Mesenchymal stem cell (in vitro differentiated cells and primary cell): ENCODE measurements around the gene ATP6V0D1.
A peak's percentile ranks its signal among the peaks of the same experiment; 100 is the strongest.

Experiments
- DNase-seq: peaks from one replicate; pipeline ENCODE4 v3.0.0-alpha.2; 2013
- H2AFZ ChIP-seq: one replicate; pipeline ENCODE4 v1.6.1; 2013; ENCODE audit warnings: low read depth, mild to moderate bottlenecking, control low read depth, inconsistent platforms, low read length, moderate library complexity
- H2AK5ac ChIP-seq: 2 replicates; pipeline ENCODE4 v1.6.1; 2013; ENCODE audit warnings: low read length, moderate library complexity, mild to moderate bottlenecking, inconsistent platforms; ENCODE audit not compliant: severe bottlenecking
- H2BK120ac ChIP-seq: one replicate; pipeline ENCODE4 v1.6.1; 2013; ENCODE audit warnings: low read depth, mild to moderate bottlenecking, inconsistent platforms, low read length, moderate library complexity
- H2BK12ac ChIP-seq, 2 experiments: one replicate each; pipeline ENCODE4 v1.6.1; 2013; ENCODE audit warnings: inconsistent platforms in 2 of 2, low read length in 2 of 2, mild to moderate bottlenecking in 2 of 2, moderate library complexity in 2 of 2, control low read depth in 1 of 2
- H2BK15ac ChIP-seq: one replicate; pipeline ENCODE4 v1.6.1; 2013; ENCODE audit warnings: mild to moderate bottlenecking, low read depth, inconsistent platforms; ENCODE audit not compliant: poor library complexity, severe bottlenecking
- H2BK5ac ChIP-seq: 2 replicates; pipeline ENCODE4 v1.6.1; 2013; ENCODE audit warnings: low read depth, mild to moderate bottlenecking, low read length, control low read depth, inconsistent platforms; ENCODE audit not compliant: poor library complexity, severe bottlenecking
- H3K14ac ChIP-seq, 2 experiments: one replicate each; pipeline ENCODE4 v1.6.1; 2013; ENCODE audit warnings: inconsistent platforms in 2 of 2, low read length in 2 of 2, control low read depth in 1 of 2, mild to moderate bottlenecking in 1 of 2, moderate library complexity in 1 of 2
- H3K18ac ChIP-seq, 2 experiments: one replicate each; pipeline ENCODE4 v1.6.1; 2013; ENCODE audit warnings: inconsistent platforms in 2 of 2, low read length in 2 of 2, control low read depth in 1 of 2, low read depth in 1 of 2, mild to moderate bottlenecking in 1 of 2
- H3K23ac ChIP-seq, 2 experiments: one replicate each; pipeline ENCODE4 v1.6.1; 2013; ENCODE audit warnings: inconsistent platforms in 2 of 2, low read length in 2 of 2, mild to moderate bottlenecking in 2 of 2, moderate library complexity in 2 of 2, control low read depth in 1 of 2
- H3K27ac ChIP-seq: 2 replicates; pipeline ENCODE4 v1.5.1; 2013; ENCODE audit warnings: mild to moderate bottlenecking, moderate library complexity, low read length, control low read depth, inconsistent platforms; ENCODE audit not compliant: poor library complexity, severe bottlenecking
- H3K27me3 ChIP-seq, 2 experiments: 2 replicates each; pipeline versions ENCODE4 v1.6.1 to v1.7.0; 2013; ENCODE audit warnings: low read length in 2 of 2, mild to moderate bottlenecking in 2 of 2, moderate library complexity in 2 of 2, control low read depth in 1 of 2, inconsistent platforms in 1 of 2; ENCODE audit not compliant: control insufficient read depth in 1 of 2, insufficient read depth in 1 of 2
- H3K36me3 ChIP-seq, 2 experiments: 2 replicates each; pipeline versions ENCODE4 v1.6.1 to v1.7.0; 2013; ENCODE audit warnings: low read length in 2 of 2, control low read depth in 1 of 2, inconsistent platforms in 1 of 2, low read depth in 1 of 2, mild to moderate bottlenecking in 1 of 2; ENCODE audit not compliant: insufficient read depth in 2 of 2, control insufficient read depth in 1 of 2
- H3K4ac ChIP-seq, 2 experiments: one replicate each; pipeline ENCODE4 v1.6.1; 2013; ENCODE audit warnings: inconsistent platforms in 2 of 2, low read length in 2 of 2, mild to moderate bottlenecking in 2 of 2, moderate library complexity in 2 of 2, control low read depth in 1 of 2, low read depth in 1 of 2
- H3K4me1 ChIP-seq: 2 replicates; pipeline ENCODE4 v1.6.1; 2013; ENCODE audit warnings: low read depth, low read length, control low read depth; ENCODE audit not compliant: control insufficient read depth, insufficient read depth
- H3K4me2 ChIP-seq: 2 replicates; pipeline ENCODE4 v1.6.1; 2013; ENCODE audit warnings: low read length, mild to moderate bottlenecking, inconsistent platforms; ENCODE audit not compliant: poor library complexity, severe bottlenecking
- H3K4me3 ChIP-seq, 2 experiments: 2 replicates each; pipeline versions ENCODE4 v1.5.1 to v1.7.0; 2013; ENCODE audit warnings: low read length in 2 of 2, mild to moderate bottlenecking in 2 of 2, control low read depth in 1 of 2, low read depth in 1 of 2; ENCODE audit not compliant: insufficient read depth in 1 of 2
- H3K79me1 ChIP-seq: replicated peaks from 2 replicates; pipeline ENCODE4 v1.6.1; 2013; ENCODE audit warnings: mild to moderate bottlenecking, control low read depth, low read length, inconsistent platforms; ENCODE audit not compliant: poor library complexity, severe bottlenecking
- H3K9ac ChIP-seq: 2 replicates; pipeline ENCODE4 v1.7.0; 2013; ENCODE audit warnings: mild to moderate bottlenecking, low read length, moderate library complexity
- H3K9me3 ChIP-seq: 2 replicates; pipeline ENCODE4 v1.7.0; 2013; ENCODE audit warnings: mild to moderate bottlenecking, low read length; ENCODE audit not compliant: control insufficient read depth
- H4K8ac ChIP-seq: one replicate; pipeline ENCODE4 v1.6.1; 2013; ENCODE audit warnings: inconsistent platforms, mild to moderate bottlenecking, low read length, moderate library complexity
- H4K91ac ChIP-seq: one replicate; pipeline ENCODE4 v1.6.1; 2013; ENCODE audit warnings: mild to moderate bottlenecking, low read length, inconsistent platforms
- WGBS: methylation state at CpG from one replicate; pipeline ENCODE4 v1.1.7; 2013; ENCODE audit warnings: mixed read lengths; 5-methylcytosine and 5-hydroxymethylcytosine counted together

Gene ATP6V0D1

GRCh38 chr16:67431775-67432505 is 49.0 kb downstream of the ATP6V0D1 start:
- WGBS, result 28% methylated on average over 12 of the region's 13 CpGs
- H3K18ac ChIP-seq, result no peak overlapping the region
- no peak overlapping the region for H3K23ac ChIP-seq
- H2BK12ac ChIP-seq, result no peak overlapping the region
- peak overlapping the region; percentile 48 for H3K9ac ChIP-seq
- DNase-seq, result peak; percentile 21
- no peak overlapping the region for H2BK120ac ChIP-seq
- H3K27me3 ChIP-seq, result peaks cover 20 to 43% of the 10 kb centered on the region in 2 experiments
- H3K4me1 ChIP-seq, result peaks cover 26% of the 10 kb centered on the region
- H3K4me2 ChIP-seq, result peak overlapping the region; percentile 84
- H4K8ac ChIP-seq, result no peak overlapping the region
- H3K4ac ChIP-seq, result no peak overlapping the region
- no peak overlapping the region for H2BK5ac ChIP-seq
- H2BK15ac ChIP-seq, result peak overlapping the region; percentile 26
- no peak overlapping the region for H2AK5ac ChIP-seq
- no peak overlapping the region for H2AFZ ChIP-seq
- no peak overlapping the region for H4K91ac ChIP-seq
- no peak overlapping the region for H3K14ac ChIP-seq
- no peaks in the 10 kb centered on the region for H3K79me1 ChIP-seq
- no peak overlapping the region for H3K27ac ChIP-seq
- H3K4me3 ChIP-seq, result peak overlapping the region in 1 of 2 experiments; percentile 70
- H3K36me3 ChIP-seq, result peaks cover 24 to 29% of the 10 kb centered on the region in 2 experiments
- H3K9me3 ChIP-seq, result no peaks in the 10 kb centered on the region

- H2BK12ac ChIP-seq, result peak within 1 kb of the TSS in 1 of 2 experiments; percentile 15
- H3K4me3 ChIP-seq, result peak within 1 kb of the TSS; percentile 43 to 70
- H3K18ac ChIP-seq, result peak within 1 kb of the TSS in 1 of 2 experiments; percentile 64
- H4K8ac ChIP-seq, result no peak within 1 kb of the TSS
- no peaks in the 10 kb centered on the region for H3K9me3 ChIP-seq
- H4K91ac ChIP-seq, result peak within 1 kb of the TSS; percentile 22
- peak within 1 kb of the TSS; percentile 48 for H3K9ac ChIP-seq
- DNase-seq, result peak; percentile 54
- H2AFZ ChIP-seq, result peak within 1 kb of the TSS; percentile 33
- no peak within 1 kb of the TSS for H3K14ac ChIP-seq
- no peak within 1 kb of the TSS for H3K4ac ChIP-seq
- peak within 1 kb of the TSS; percentile 26 for H2BK15ac ChIP-seq
- H3K4me1 ChIP-seq, result peaks cover 26% of the 10 kb centered on the region
- peaks cover 17 to 21% of the 10 kb centered on the region in 2 experiments for H3K36me3 ChIP-seq
- H3K27me3 ChIP-seq, result peaks cover 20 to 50% of the 10 kb centered on the region in 2 experiments
- H3K79me1 ChIP-seq, result no peaks in the 10 kb centered on the region
- H3K27ac ChIP-seq, result no peak within 1 kb of the TSS
- WGBS, result 4% methylated on average over 49 of the region's 87 CpGs
- H2BK5ac ChIP-seq, result no peak within 1 kb of the TSS
- H2AK5ac ChIP-seq, result no peak within 1 kb of the TSS
- H2BK120ac ChIP-seq, result no peak within 1 kb of the TSS
- H3K4me2 ChIP-seq, result peak within 1 kb of the TSS; percentile 84
- peak within 1 kb of the TSS in 1 of 2 experiments; percentile 74 for H3K23ac ChIP-seq
Observed at GRCh38 chr16:67430977-67431774, 49.8 kb downstream of the ATP6V0D1 start, which contains the start of gene HSD11B2. TSS of gene HSD11B2 (plus strand) at chr16:67431121. CDS start at chr16:67431249, 128 bp downstream.

- Histone ChIP-seq H3K4me2 (peak overlapping the region; percentile 67), H3K4me3 (peak overlapping the region; percentile 43 to 67), H4K8ac (no peak overlapping the region), H4K91ac (peak overlapping the region; percentile 22), H2BK5ac (no peak overlapping the region), H3K23ac (peak overlapping the region in 1 of 2 experiments; percentile 6), H3K18ac (peak overlapping the region in 1 of 2 experiments; percentile 64), H2BK120ac (no peak overlapping the region), H3K79me1 (no peaks in the 10 kb centered on the region), H2AFZ (peak overlapping the region; percentile 33), H3K36me3 (peaks cover 13 to 15% of the 10 kb centered on the region in 2 experiments), H3K4ac (no peak overlapping the region), H3K9ac (peak overlapping the region; percentile 43), H3K14ac (no peak overlapping the region), H2AK5ac (no peak overlapping the region), H2BK15ac (no peak overlapping the region), H3K27me3 (peaks cover 20 to 56% of the 10 kb centered on the region in 2 experiments), H3K4me1 (peaks cover 24% of the 10 kb centered on the region), H3K9me3 (no peaks in the 10 kb centered on the region), H3K27ac (no peak overlapping the region), H2BK12ac (no peak overlapping the region)
- WGBS, result 1% methylated on average over 43 of the region's 53 CpGs
- DNase-seq, result no peak
Observed at GRCh38 chr16:67430504-67430976, 50.4 kb downstream of the ATP6V0D1 start.
